Astrocyte (in vitro differentiated cells and primary cell): ENCODE results near the gene SPP1.
"Not testable (repeated sequence)": the region's sequence is repeated elsewhere in the genome, so short reads cannot be mapped to it uniquely, and the experiment has no call there.

ENCODE experiments used
- EZH2 ChIP-seq: IDR thresholded peaks from 2 replicates; pipeline ENCODE4 v1.6.1; 2012; ENCODE audit warnings: mild to moderate bottlenecking, low read length, inconsistent platforms; ENCODE audit not compliant: insufficient read depth
- TF ChIP-seq, protein P1 (sequence below): IDR thresholded peaks from 2 replicates; pipeline ENCODE4 v1.5.1; 2011; ENCODE audit warnings: low read depth, mild to moderate bottlenecking, inconsistent platforms, low read length, moderate library complexity; ENCODE audit not compliant: insufficient read depth

DNA sequence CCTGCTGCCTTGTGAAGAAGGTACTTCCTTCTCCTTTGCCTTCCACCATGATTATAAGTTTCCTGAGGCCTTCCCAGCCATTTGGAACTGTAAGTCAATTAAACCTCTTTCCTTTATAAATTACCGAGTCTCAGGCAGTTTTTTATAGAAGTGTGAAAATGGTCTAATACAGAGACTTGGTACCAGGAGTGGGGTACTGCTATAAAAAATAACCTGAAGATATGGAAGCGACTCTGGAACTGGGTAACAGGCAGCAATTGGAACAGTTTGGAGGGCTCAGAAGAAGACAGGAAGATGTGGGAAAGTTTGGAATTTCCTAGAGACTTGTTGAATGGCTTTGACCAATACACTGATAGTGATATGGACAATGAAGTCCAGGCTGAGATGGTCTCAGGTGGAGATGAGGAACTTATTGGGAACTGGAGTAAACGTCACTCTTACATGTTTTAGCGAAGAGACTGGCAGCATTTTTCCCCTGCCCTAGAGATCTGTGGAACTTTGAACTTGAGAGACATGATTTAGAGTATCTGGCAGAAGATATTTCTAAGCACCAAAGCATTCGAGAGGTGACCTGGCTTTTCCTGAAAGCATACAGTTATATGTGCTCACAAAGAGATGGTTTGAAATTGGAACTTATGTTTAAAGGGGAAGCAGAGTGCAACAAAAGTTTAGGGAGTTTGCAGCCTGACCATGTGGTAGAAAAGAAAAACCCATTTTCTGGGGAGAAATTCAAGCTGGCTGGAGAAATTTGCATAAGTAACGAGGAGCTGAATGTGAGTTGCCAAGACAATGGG, 50.6 kb downstream of the SPP1 start:
- TF ChIP-seq EZH2, result not testable (repeated sequence)
- TF ChIP-seq, protein P1, sequence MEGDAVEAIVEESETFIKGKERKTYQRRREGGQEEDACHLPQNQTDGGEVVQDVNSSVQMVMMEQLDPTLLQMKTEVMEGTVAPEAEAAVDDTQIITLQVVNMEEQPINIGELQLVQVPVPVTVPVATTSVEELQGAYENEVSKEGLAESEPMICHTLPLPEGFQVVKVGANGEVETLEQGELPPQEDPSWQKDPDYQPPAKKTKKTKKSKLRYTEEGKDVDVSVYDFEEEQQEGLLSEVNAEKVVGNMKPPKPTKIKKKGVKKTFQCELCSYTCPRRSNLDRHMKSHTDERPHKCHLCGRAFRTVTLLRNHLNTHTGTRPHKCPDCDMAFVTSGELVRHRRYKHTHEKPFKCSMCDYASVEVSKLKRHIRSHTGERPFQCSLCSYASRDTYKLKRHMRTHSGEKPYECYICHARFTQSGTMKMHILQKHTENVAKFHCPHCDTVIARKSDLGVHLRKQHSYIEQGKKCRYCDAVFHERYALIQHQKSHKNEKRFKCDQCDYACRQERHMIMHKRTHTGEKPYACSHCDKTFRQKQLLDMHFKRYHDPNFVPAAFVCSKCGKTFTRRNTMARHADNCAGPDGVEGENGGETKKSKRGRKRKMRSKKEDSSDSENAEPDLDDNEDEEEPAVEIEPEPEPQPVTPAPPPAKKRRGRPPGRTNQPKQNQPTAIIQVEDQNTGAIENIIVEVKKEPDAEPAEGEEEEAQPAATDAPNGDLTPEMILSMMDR, result not testable (repeated sequence)
